Measurements from ENCODE around the gene STOM.

The STOM gene

DNA sequence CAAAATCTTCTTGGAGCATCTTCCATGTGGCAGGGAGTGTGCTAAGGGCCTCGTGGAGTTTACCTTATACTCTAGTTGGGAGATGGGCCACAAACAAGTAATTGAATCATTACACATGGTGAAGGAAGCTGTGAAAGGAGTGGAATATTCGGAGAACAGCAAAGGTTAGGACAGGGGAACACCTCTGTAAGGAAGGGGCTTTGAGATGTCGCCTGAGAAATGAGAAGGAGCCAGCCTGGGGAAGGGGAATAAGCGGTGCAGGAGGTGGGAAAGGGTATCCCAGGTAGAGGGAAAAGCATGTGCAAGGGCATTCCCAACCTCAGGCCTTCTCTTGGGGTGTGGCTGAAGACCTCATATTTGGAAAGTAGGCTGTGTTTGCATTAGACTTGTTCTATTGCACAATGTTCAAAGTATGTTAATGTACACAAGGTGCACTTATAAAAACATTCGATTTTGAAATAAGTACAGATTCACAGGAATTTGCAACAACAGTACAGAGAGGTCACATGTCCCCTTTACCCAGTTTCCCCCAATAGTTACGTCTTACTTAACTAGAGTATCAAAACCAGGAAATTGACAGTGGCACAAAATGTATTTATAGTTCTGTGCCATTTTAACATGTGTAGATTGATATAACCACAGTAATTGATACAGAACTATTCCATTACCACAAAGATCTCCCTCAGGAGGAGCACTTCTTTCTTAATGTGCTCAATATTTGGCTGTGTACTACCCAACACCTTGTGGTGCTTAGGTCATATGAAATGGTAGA, 2.4 kb upstream of the STOM start:
- no peak for DNase-seq (ENCODE audit: insufficient read length, low spot score)
- FAIRE-seq: no peak

DNA sequence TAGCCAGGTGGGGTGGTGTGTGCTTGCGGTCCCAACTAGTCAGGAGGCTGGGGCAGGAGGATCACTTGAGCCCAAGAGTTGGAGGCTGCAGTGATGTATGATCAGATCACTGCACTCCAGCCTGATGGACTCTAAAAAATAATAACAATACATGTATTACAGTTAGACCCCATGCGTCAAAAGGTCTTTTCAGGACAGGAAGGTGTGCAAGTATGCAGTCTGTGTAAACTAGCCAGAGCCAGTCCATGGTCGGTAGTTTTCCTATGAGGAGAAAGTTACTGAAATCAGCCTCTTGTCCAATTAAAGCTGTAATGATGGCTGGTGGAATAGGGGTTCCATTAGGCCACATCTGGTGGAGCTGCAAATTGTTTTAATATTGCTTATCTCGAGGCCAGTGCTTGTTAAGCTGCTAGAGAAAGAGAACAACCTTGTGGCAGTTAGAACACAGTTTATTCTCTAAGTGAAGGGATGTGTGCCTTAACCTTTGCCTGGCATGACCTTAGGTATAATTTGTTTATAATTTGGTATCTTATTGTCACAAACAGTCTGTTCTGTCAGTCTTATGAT, 1.5 kb upstream of the STOM start:
- TF ChIP-seq POLR2AphosphoS5 (IDR thresholded peaks at IDR 0.05; ENCODE audit: low read depth, low read length): no peak
- no peak for TF ChIP-seq POLR2A (IDR thresholded peaks at IDR 0.05; ENCODE audit: low read depth, low read length)
- no peak for TF ChIP-seq TAF1 (IDR thresholded peaks at IDR 0.05; ENCODE audit: low read depth, low read length)
- TF ChIP-seq PAX5 (IDR thresholded peaks at IDR 0.05; ENCODE audit: insufficient read depth, low read length, severe bottlenecking): no peak
- TF ChIP-seq POU2F2 (IDR thresholded peaks at IDR 0.05; ENCODE audit: low read depth, low read length): no peak
- no peak for TF ChIP-seq SPI1 (IDR thresholded peaks at IDR 0.05; ENCODE audit: low read depth, low read length)
- no peak for DNase-seq (ENCODE audit: insufficient read length, low spot score)
- FAIRE-seq: no peak

More for the DNA sequence above, 2.4 kb upstream of the STOM start:
- no peak for TF ChIP-seq TAF1 (IDR thresholded peaks at IDR 0.05; ENCODE audit: low read depth, low read length)
- no peak for TF ChIP-seq POLR2AphosphoS5 (IDR thresholded peaks at IDR 0.05; ENCODE audit: low read depth, low read length)
- TF ChIP-seq PAX5 (IDR thresholded peaks at IDR 0.05; ENCODE audit: insufficient read depth, low read length, severe bottlenecking): no peak
- TF ChIP-seq SPI1 (IDR thresholded peaks at IDR 0.05; ENCODE audit: low read depth, low read length): no peak
- TF ChIP-seq POLR2A (IDR thresholded peaks at IDR 0.05; ENCODE audit: low read depth, low read length): no peak
- no peak for TF ChIP-seq POU2F2 (IDR thresholded peaks at IDR 0.05; ENCODE audit: low read depth, low read length)

DNA sequence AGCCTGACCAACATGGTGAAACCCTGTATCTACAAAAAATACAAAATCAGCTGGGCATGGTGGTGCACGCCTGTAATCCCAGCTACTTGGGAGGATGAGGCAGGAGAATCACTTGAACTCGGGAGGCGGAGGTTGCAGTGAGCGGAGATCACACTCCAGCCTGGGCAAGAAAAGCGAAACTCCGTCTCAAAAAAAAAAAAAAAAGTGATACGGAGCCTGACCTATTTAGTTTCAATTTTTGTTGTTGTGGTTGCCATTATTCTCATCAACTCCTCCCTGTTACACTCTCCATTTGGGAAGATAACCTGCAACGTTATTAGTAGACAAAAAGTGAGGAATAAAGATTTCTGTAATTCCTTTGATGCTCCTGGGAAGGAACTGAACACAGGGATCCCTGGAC, 1.3 kb downstream of the STOM start:
- TF ChIP-seq TAF1 (IDR thresholded peaks at IDR 0.05; ENCODE audit: low read depth, low read length): no peak
- no peak for TF ChIP-seq POLR2A (IDR thresholded peaks at IDR 0.05; ENCODE audit: low read depth, low read length)
- no peak for TF ChIP-seq PAX5 (IDR thresholded peaks at IDR 0.05; ENCODE audit: insufficient read depth, low read length, severe bottlenecking)
- no peak for TF ChIP-seq POLR2AphosphoS5 (IDR thresholded peaks at IDR 0.05; ENCODE audit: low read depth, low read length)
- TF ChIP-seq SPI1 (IDR thresholded peaks at IDR 0.05; ENCODE audit: low read depth, low read length): no peak
- no peak for TF ChIP-seq POU2F2 (IDR thresholded peaks at IDR 0.05; ENCODE audit: low read depth, low read length)
- FAIRE-seq (no peak), DNase-seq (ENCODE audit: insufficient read length, low spot score) (no peak)

DNA sequence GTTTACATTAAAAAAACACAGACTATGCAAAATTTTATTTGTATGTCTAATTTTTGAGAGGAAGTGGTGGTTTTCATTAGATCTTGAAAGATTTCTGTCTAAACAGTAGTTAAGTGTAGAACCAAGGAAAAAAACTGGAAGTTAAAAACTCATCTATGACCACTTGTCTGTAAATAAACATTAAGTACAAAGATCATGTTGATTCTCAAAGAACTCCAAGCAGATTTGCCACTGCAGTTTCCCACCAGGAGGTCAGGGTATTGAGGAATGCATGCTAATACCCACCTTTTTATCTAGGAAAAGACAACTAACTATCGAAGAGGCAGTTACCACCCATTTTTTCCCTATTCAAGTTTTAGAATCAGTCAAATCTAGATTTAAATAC, 1.9 kb downstream of the STOM start:
- no peak for DNase-seq (ENCODE audit: insufficient read length, low spot score)
- TF ChIP-seq POLR2AphosphoS5 (IDR thresholded peaks at IDR 0.05; ENCODE audit: low read depth, low read length) (no peak), POU2F2 (IDR thresholded peaks at IDR 0.05; ENCODE audit: low read depth, low read length) (no peak), PAX5 (IDR thresholded peaks at IDR 0.05; ENCODE audit: insufficient read depth, low read length, severe bottlenecking) (no peak), TAF1 (IDR thresholded peaks at IDR 0.05; ENCODE audit: low read depth, low read length) (no peak), POLR2A (IDR thresholded peaks at IDR 0.05; ENCODE audit: low read depth, low read length) (no peak), SPI1 (IDR thresholded peaks at IDR 0.05; ENCODE audit: low read depth, low read length) (no peak)
- FAIRE-seq: no peak

DNA sequence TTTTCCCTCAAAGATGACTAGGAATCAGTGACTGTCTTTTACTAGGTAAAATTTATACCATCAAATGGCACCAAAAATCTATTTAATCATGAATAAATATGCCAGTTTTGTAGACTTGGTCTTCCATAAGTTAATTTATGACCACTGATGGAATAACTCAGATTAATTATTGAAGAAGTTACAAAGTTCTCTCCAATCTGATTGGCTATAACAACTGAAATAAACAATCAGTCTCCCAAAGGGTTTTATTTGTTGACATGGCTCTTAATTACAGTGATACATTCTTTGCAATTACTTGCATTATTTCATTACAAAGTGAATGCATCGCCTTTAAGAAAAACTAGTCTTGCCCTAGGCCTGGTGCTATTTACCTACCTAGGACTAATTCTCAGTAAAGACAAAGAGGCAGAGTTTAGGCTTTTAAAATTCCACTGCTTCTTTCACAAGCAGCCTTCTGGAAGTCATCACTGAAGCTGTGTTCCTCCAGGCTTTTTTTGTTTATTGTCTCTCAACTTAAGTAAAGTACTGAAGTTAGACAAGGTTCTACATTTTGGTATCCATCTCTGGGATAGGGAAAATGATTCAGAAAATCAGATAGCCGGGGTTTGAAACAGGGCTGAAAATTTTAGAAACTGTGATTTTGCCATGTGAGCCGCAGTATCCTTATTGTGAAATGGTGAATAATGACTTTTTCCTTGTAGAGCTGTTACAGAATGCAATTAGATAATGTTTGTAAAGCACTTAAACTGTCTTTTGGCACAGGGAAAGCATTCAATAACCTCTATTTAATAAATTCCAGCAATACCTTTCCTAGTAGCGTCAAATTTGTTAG, 2.5 kb downstream of the STOM start:
- DNase-seq (ENCODE audit: insufficient read length, low spot score) (no peak), FAIRE-seq (no peak)
- TF ChIP-seq POLR2AphosphoS5 (IDR thresholded peaks at IDR 0.05; ENCODE audit: low read depth, low read length) (no peak), POU2F2 (IDR thresholded peaks at IDR 0.05; ENCODE audit: low read depth, low read length) (no peak), TAF1 (IDR thresholded peaks at IDR 0.05; ENCODE audit: low read depth, low read length) (no peak), SPI1 (IDR thresholded peaks at IDR 0.05; ENCODE audit: low read depth, low read length) (no peak), PAX5 (IDR thresholded peaks at IDR 0.05; ENCODE audit: insufficient read depth, low read length, severe bottlenecking) (no peak), POLR2A (IDR thresholded peaks at IDR 0.05; ENCODE audit: low read depth, low read length) (no peak)

DNA sequence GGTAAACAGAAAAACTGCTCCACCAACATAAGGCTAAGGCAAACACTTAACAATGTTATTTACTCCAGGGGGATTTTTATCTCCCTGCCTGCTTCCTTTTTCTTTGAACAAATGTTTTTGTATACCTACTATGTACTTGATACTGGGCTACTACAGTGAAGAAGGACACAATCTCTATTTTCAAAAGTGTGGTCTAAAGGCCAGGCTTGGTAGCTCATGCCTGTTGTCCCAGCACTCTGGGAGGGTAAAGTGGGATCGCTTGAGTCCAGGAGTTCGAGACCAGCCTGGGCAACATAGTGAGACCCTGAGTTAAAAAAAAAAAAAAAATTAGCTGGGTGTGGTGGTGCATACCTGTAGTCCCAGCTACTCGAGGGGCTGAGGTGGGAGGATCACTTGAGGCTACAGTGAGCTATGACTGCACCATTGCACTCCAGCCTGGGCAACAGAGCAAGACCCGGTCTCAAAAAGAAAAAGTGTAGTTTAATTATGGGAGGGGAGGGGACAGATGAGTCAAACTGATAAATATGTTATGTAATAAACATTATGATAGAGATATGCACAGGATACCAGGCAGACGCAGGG, 3.3 kb downstream of the STOM start:
- TF ChIP-seq SPI1 (IDR thresholded peaks at IDR 0.05; ENCODE audit: low read depth, low read length) (no peak), PAX5 (IDR thresholded peaks at IDR 0.05; ENCODE audit: insufficient read depth, low read length, severe bottlenecking) (no peak), POLR2AphosphoS5 (IDR thresholded peaks at IDR 0.05; ENCODE audit: low read depth, low read length) (no peak), TAF1 (IDR thresholded peaks at IDR 0.05; ENCODE audit: low read depth, low read length) (no peak), POLR2A (IDR thresholded peaks at IDR 0.05; ENCODE audit: low read depth, low read length) (no peak), POU2F2 (IDR thresholded peaks at IDR 0.05; ENCODE audit: low read depth, low read length) (no peak)
- DNase-seq (ENCODE audit: insufficient read length, low spot score) (no peak), FAIRE-seq (no peak)

DNA sequence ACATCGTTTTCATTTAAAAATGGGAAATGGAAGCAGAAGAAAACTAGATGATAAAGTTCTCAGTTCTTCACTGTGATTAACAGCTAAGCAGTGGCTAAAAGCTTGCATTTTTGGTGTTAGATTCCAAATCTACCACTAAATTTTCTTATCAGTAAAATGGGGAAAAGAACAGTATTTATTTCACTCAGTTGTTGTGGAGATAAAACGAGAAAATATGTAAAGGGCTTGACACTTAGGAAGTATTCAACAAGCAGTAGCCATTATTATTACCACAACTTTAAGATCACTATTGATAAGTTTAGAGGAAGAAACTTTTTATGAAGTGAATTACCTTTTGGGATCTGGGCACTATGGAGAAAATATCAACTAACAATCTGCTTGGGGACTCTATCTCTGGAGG, 4.5 kb downstream of the STOM start:
- no peak for TF ChIP-seq PAX5 (IDR thresholded peaks at IDR 0.05; ENCODE audit: insufficient read depth, low read length, severe bottlenecking)
- no peak for TF ChIP-seq POU2F2 (IDR thresholded peaks at IDR 0.05; ENCODE audit: low read depth, low read length)
- TF ChIP-seq TAF1 (IDR thresholded peaks at IDR 0.05; ENCODE audit: low read depth, low read length): no peak
- TF ChIP-seq POLR2AphosphoS5 (IDR thresholded peaks at IDR 0.05; ENCODE audit: low read depth, low read length): no peak
- TF ChIP-seq SPI1 (IDR thresholded peaks at IDR 0.05; ENCODE audit: low read depth, low read length): no peak
- no peak for TF ChIP-seq POLR2A (IDR thresholded peaks at IDR 0.05; ENCODE audit: low read depth, low read length)
- DNase-seq (ENCODE audit: insufficient read length, low spot score) (no peak), FAIRE-seq (no peak)

DNA sequence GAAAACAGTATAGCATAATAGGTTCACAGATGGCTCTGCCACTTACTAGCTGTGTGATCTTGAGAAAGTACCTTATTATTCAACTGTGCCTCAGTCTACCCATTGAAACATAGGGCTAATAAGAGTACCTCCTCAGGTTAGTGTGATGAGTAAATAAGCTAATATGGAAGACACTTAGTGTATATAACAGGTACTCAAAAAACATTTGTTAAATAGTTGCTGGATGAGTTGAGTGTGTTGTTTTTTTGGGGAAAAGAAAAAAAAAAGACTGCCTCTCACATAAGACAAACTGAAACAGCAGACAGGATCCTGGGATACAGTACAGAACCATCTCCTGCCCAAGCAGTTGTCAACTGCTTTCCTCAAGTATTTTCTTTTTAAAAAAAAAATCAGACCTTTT, 5.2 kb downstream of the STOM start:
- TF ChIP-seq PAX5 (IDR thresholded peaks at IDR 0.05; ENCODE audit: insufficient read depth, low read length, severe bottlenecking): no peak
- no peak for TF ChIP-seq POU2F2 (IDR thresholded peaks at IDR 0.05; ENCODE audit: low read depth, low read length)
- no peak for TF ChIP-seq TAF1 (IDR thresholded peaks at IDR 0.05; ENCODE audit: low read depth, low read length)
- no peak for TF ChIP-seq POLR2A (IDR thresholded peaks at IDR 0.05; ENCODE audit: low read depth, low read length)
- no peak for TF ChIP-seq SPI1 (IDR thresholded peaks at IDR 0.05; ENCODE audit: low read depth, low read length)
- no peak for TF ChIP-seq POLR2AphosphoS5 (IDR thresholded peaks at IDR 0.05; ENCODE audit: low read depth, low read length)
- no peak for FAIRE-seq
- DNase-seq (ENCODE audit: insufficient read length, low spot score): no peak

All from GM12891 (cell line).